Activated CD4-positive, alpha-beta T cell treated with anti-CD3 and anti-CD28 coated beads, Interleukin-2, amount 10 ng/mL, durations not matched to agents 24 days and 14 days (primary cell): Measurements from ENCODE around the gene FAM13C. TPM values are rescaled to one million over a fixed set of nuclear protein-coding genes. Genes with fewer than 3 reads are reported as not detected.

Experiments
- DNase-seq: peaks from one replicate; pipeline ENCODE4 v3.0.0; 2022
- H3K27ac Mint-ChIP-seq: one replicate; pipeline ENCODE4 v1.8.0; 2022; ENCODE audit warnings: mild to moderate bottlenecking, mixed read lengths
- H3K27me3 Mint-ChIP-seq: one replicate; pipeline ENCODE4 v1.8.0; 2022; ENCODE audit warnings: mixed read lengths
- H3K36me3 Mint-ChIP-seq: one replicate; pipeline ENCODE4 v1.8.0; 2022; ENCODE audit warnings: low read depth, mild to moderate bottlenecking, mixed read lengths
- H3K4me1 Mint-ChIP-seq: one replicate; pipeline ENCODE4 v1.8.0; 2021; ENCODE audit warnings: mixed read lengths
- H3K4me3 Mint-ChIP-seq: one replicate; pipeline ENCODE4 v1.8.0; 2022; ENCODE audit warnings: mild to moderate bottlenecking, moderate library complexity, mixed read lengths
- H3K9me3 Mint-ChIP-seq: one replicate; pipeline ENCODE4 v1.8.0; 2021; ENCODE audit warnings: mixed read lengths
- intact Hi-C: fragments of 100-400 bp; cut with micrococcal nuclease; formaldehyde crosslinking; loops from one replicate; pipeline ENCODE4 v1.15.1; 2023
- total RNA-seq: library from RNA; stranded (reverse); gene quantifications from 2 replicates; pipeline ENCODE4 v1.2.3, GENCODE V29; 2022

Gene FAM13C
- total RNA-seq, 1 donor from 2014 or later: not detected

DNA sequence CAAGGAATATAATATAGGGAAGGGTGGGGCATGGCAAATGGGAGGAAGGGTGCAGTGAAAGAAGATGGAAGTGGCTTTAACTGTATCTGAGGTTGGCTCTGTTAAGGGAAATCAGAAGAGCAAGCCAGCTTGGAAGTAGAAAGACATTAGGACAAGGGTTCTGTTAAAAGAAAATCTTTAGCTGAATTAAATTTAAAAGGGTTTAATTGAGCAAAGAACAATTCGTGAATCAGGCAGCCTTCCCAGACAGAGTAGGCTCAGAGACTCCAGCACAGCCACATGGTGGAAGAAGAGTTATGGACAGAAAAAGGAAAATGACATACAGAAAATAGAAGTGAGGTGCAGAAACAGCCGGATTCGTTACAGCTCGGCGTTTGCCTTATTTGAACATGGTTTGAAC is 42.0 kb downstream of the FAM13C start:
- H3K9me3 Mint-ChIP-seq: no peaks in the 10 kb centered on the region
- H3K27ac Mint-ChIP-seq: no peak overlapping the region
- intact Hi-C loops: no loop called here
- H3K4me3 Mint-ChIP-seq: no peak overlapping the region
- DNase-seq: no peak
- no peaks in the 10 kb centered on the region for H3K4me1 Mint-ChIP-seq
- H3K27me3 Mint-ChIP-seq: no peaks in the 10 kb centered on the region
- H3K36me3 Mint-ChIP-seq: no peaks in the 10 kb centered on the region

DNA sequence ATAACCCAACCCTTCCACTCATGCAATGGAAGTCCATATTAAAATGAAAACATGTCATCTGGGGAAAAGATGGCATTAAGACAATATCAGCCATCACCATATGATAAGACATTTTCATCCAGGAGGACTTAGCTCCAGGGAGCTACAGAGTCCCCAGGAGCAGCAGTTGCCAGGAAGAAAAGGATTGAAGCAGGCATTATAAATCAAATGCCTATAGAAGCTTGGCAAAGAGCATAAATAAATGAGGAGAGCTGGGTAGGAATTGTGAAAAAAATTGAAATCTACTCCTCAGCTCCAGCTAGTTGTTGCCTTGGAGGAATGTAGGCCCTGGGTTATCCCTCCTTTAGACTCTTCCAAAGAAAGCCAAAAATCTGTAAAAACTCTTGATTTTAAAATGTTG is 42.5 kb downstream of the FAM13C start:
- Mint-ChIP-seq H3K27ac (no peak overlapping the region), H3K9me3 (no peaks in the 10 kb centered on the region), H3K27me3 (no peaks in the 10 kb centered on the region), H3K4me1 (no peaks in the 10 kb centered on the region), H3K4me3 (no peak overlapping the region), H3K36me3 (no peaks in the 10 kb centered on the region)
- DNase-seq: no peak
- intact Hi-C loops: no loop called here

DNA sequence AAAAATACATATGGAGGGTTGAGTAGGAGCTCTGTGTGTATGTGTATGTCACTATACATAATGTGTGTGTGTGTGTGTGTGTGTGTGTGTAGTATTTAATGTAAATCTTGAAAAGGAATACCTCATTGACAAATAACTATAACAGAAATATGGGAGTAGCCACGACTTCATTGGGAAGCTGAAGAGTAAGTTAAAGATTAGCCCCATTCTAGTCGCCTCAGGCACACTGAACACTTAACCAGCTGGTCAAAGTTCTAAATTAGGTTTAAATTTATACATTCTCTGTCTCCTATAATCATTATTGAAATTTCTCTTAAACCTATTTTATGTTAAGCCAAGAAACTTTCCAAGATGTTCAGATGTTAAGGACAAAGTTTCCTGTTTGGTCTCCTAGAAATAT is 45.3 kb downstream of the FAM13C start:
- Mint-ChIP-seq H3K27me3 (no peaks in the 10 kb centered on the region), H3K4me1 (no peaks in the 10 kb centered on the region), H3K4me3 (no peak overlapping the region), H3K36me3 (no peaks in the 10 kb centered on the region), H3K27ac (no peak overlapping the region), H3K9me3 (no peaks in the 10 kb centered on the region)
- intact Hi-C loops: no loop called here
- no peak for DNase-seq

DNA sequence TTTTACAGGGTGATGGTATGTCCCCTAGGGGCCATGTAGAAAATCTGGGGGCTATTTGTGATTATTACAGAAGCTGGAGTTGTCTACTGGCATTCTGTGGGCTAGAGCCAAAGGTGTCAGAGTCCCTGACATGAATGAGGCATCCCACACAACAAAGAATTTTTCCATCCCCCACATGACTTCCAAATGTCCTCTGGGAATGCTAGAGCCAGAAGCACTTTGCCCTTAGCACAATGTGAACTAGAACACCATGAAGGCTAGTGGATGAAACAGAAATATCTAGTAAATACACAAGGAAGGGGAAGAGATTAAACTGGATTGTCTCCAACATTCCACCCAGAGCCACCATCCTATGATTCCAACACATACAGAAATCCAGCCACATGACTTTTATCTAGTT is 46.9 kb downstream of the FAM13C start:
- intact Hi-C loops: no loop called here
- DNase-seq: no peak

DNA sequence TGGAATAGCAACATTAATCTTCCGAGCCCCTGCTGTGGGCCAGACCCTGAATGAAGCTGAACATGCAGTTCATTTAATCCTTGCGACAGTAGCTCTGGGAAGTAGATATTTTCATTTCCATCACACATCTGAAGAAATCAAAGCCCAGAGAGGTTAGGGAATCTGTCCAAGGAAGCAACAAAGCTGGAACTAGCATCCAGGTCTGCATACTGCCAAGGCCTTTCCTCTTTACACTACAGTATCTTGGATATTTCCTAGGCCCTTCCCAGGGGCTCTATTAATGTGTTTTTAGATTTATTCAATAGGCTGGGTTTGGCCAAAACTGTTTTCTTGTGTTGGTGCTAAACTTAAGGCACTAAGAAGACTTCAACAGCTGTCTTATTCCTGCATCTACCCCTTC is 48.1 kb downstream of the FAM13C start:
- intact Hi-C loops: no loop called here
- H3K27me3 Mint-ChIP-seq: no peaks in the 10 kb centered on the region
- no peaks in the 10 kb centered on the region for H3K36me3 Mint-ChIP-seq
- H3K27ac Mint-ChIP-seq: no peak overlapping the region
- DNase-seq: no peak
- no peaks in the 10 kb centered on the region for H3K9me3 Mint-ChIP-seq
- H3K4me1 Mint-ChIP-seq: no peaks in the 10 kb centered on the region
- no peak overlapping the region for H3K4me3 Mint-ChIP-seq

More for the DNA sequence above, 46.9 kb downstream of the FAM13C start:
- Mint-ChIP-seq H3K27me3 (no peaks in the 10 kb centered on the region), H3K4me3 (no peak overlapping the region), H3K9me3 (no peaks in the 10 kb centered on the region), H3K36me3 (no peaks in the 10 kb centered on the region), H3K27ac (no peak overlapping the region), H3K4me1 (no peaks in the 10 kb centered on the region)

DNA sequence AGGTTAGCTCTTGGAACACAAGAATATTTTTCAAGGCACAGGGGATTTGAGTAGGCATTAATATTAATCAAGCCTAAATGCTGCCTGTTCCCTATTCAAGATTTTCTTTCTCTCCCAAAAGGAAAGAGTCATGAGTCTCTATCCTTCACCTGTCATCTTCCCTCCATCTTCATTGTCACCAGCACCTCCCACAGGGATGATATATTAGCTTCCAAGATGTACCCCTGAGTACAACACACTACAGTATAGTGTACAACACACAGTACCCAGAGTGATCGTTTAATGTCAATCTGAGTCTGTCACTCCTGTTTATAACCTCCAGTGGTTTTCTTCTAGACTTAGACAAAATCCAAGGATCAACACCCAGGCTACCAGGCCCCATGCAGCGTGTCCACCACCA is 50.1 kb downstream of the FAM13C start:
- no peaks in the 10 kb centered on the region for H3K27me3 Mint-ChIP-seq
- no peak overlapping the region for H3K4me3 Mint-ChIP-seq
- no peak for DNase-seq
- H3K27ac Mint-ChIP-seq: no peak overlapping the region
- no peaks in the 10 kb centered on the region for H3K36me3 Mint-ChIP-seq
- intact Hi-C loops: no loop called here
- no peaks in the 10 kb centered on the region for H3K9me3 Mint-ChIP-seq
- H3K4me1 Mint-ChIP-seq: no peaks in the 10 kb centered on the region

DNA sequence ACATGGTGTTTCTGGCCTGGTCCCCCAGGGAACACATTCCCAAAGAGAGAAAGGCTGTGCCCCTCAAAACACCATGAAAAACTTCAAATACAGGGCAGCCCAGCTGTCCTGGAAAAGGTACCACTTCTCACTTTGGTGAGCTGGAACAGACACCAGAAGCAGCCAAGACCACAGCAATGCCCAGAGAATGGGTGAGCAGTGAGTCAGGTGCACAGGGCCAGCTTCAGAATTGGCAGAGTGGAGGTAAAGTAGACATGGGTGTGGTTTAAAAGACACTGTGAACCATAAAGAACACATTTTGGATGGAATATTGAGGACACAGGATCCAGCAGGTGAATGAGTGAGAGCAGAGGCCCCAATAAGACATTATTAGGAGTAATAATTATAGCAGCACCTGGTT is 51.3 kb downstream of the FAM13C start:
- H3K27ac Mint-ChIP-seq: no peak overlapping the region
- no peak overlapping the region for H3K4me3 Mint-ChIP-seq
- no peaks in the 10 kb centered on the region for H3K9me3 Mint-ChIP-seq
- no peaks in the 10 kb centered on the region for H3K36me3 Mint-ChIP-seq
- no peaks in the 10 kb centered on the region for H3K27me3 Mint-ChIP-seq
- DNase-seq: no peak
- intact Hi-C loops: no loop called here
- no peaks in the 10 kb centered on the region for H3K4me1 Mint-ChIP-seq

DNA sequence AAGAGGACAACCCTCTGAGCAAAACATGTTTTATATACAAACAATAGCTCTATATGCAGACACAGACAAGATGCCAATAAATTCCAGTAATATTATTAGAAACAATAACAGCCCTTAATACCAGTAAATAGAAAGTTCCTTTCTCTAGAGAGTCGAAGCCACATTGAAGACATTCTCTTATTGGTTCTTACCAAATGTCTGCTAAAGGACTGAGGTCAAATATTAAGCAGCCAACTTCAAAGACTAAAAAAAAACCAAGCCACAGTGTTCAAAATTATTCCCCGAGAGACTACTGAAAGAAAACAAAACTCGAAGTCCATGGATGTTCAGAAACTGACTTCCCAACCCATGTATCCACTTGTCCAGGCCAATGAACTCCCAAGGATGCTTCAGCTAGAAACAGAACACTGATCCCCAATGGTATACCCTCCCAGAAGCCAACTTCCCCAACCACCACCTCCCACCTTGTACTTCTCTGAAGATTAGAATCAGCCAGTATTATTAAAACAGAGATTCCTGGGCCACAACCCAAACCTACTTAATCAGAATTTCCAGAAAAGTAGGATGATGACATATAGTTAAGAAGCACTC is 51.9 kb downstream of the FAM13C start:
- Mint-ChIP-seq H3K4me3 (no peak overlapping the region), H3K27me3 (no peaks in the 10 kb centered on the region), H3K27ac (no peak overlapping the region), H3K4me1 (no peaks in the 10 kb centered on the region), H3K9me3 (no peaks in the 10 kb centered on the region), H3K36me3 (no peaks in the 10 kb centered on the region)
- intact Hi-C loops: no loop called here
- no peak for DNase-seq

DNA sequence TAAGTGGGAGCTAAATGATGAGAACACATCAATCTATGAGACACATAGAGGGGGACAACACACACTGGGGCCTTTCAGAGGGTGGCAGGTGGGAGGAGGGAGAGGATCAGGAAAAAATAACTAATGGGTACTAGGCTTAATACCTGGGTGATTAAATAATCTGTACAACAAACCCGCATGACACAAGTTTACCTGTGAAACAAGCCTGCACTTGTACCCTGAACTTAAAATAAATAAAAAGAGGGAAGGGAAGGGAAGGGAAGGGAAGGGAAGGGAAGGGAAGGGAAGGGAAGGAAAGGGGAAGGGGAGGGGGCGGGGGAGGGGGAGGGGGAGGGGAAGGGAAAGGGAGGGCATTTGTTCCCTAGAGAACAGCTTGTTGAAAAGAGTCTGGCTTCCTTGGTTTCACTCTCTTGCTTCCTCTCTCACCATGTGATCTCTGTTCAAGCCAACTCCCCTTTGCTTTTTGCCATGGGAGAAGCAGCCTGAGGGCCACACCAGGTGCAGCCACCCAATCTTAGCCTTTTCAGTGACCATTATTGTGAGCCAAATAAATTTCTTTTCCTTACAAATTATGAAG is 57.7 kb downstream of the FAM13C start:
- intact Hi-C loops: no loop called here
- H3K4me1 Mint-ChIP-seq: no peaks in the 10 kb centered on the region
- no peaks in the 10 kb centered on the region for H3K36me3 Mint-ChIP-seq
- no peaks in the 10 kb centered on the region for H3K9me3 Mint-ChIP-seq
- H3K27me3 Mint-ChIP-seq: no peaks in the 10 kb centered on the region
- H3K27ac Mint-ChIP-seq: no peak overlapping the region
- DNase-seq: no peak
- no peak overlapping the region for H3K4me3 Mint-ChIP-seq

DNA sequence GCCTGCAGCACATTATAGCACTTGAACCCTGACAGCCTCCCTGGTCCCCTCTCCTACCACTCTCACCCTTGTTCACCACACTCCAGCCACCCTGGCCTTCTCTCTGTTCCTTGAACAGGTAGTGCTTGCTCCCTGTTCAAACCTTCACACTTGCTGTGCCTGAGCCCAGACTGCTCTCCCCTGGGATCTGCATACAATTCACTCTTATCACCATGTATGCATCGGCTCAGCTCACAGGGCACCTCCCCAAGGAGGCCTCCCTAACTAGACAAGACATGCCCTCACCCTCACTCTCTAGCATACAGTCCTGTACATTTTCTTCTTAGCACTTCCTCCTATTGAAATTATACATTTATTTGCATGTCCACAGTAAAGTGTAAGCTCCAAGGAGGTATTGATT is 59.3 kb downstream of the FAM13C start:
- Mint-ChIP-seq H3K9me3 (no peaks in the 10 kb centered on the region), H3K27ac (no peak overlapping the region)

DNA sequence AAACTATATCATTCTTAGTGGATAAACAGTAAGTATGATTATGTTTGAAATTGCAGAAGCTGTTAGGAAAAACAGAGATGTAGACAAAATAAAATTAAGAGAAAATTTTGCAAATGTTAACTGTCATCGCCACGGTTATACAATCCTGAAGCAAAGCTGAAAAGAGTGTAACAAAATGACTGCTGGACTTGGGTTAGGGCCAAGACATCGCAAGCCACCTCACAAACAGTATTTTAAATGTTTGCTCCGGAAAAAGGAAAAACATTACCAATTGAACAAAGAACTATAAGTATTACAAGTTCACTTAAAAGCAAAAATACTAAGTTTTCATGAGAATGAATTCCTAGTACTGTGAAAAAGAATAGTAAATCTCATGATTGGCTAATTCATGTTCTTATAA is 60.0 kb downstream of the FAM13C start:
- no peak overlapping the region for H3K27ac Mint-ChIP-seq
- intact Hi-C loops: no loop called here
- H3K9me3 Mint-ChIP-seq: no peaks in the 10 kb centered on the region
- H3K36me3 Mint-ChIP-seq: no peaks in the 10 kb centered on the region
- no peak for DNase-seq
- H3K27me3 Mint-ChIP-seq: no peaks in the 10 kb centered on the region
- no peak overlapping the region for H3K4me3 Mint-ChIP-seq
- no peaks in the 10 kb centered on the region for H3K4me1 Mint-ChIP-seq

More for the DNA sequence above, 59.3 kb downstream of the FAM13C start:
- intact Hi-C loops: no loop called here
- no peaks in the 10 kb centered on the region for H3K27me3 Mint-ChIP-seq
- H3K4me1 Mint-ChIP-seq: no peaks in the 10 kb centered on the region
- H3K36me3 Mint-ChIP-seq: no peaks in the 10 kb centered on the region
- H3K4me3 Mint-ChIP-seq: no peak overlapping the region
- DNase-seq: no peak

DNA sequence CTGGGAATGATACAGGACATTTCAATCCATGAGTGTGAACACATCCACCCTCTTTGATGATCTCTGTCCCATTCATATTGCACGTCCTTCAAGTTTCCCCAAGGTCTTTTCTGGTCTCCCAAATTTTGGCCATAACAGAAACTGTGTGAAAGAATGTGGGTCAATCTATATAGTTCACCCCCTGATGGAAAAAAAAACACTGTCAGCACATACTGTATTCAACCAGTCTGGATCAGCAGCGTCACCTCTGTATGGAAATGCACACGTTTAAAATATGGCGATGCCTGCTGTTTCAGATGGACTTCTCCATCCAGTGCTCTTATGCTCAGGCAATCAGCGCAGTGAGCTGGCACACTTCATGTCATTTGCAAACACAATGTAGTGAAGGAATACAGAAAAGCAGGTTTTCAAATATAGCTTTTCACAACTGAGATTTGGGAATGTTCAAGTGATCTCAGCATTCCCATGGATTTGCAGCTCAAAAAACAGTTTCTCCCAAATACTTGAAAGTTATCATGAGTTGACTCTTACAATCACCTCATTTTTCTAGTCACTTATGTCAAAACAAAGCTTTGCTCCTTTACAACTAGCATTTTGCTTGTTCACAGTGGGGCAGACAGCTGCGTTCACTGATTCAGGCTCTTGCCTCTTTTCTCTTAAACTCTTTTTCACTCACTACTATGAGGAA is 61.1 kb downstream of the FAM13C start:
- Mint-ChIP-seq H3K27me3 (no peaks in the 10 kb centered on the region), H3K4me3 (no peak overlapping the region), H3K36me3 (no peaks in the 10 kb centered on the region), H3K4me1 (no peaks in the 10 kb centered on the region), H3K9me3 (no peaks in the 10 kb centered on the region), H3K27ac (no peak overlapping the region)
- intact Hi-C loops: no loop called here
- DNase-seq: no peak

DNA sequence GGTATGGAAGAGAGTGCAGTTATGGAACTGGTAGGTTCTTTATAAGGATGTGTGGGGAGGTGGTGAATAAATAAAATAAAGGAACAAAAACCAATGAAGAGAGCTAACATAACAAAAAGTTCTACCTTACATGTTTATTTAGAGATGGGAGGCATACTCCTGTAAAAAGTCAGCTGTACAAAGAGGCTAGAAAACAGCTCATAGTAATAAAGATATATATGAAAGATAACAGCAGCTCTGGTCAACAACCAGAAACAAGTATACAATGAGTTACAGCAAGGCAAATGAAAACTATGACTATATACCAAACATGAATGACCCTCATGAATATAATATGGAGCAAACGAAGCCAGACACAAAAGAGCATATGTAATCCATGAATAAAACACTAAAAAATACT is 62.0 kb downstream of the FAM13C start:
- Mint-ChIP-seq H3K9me3 (no peaks in the 10 kb centered on the region), H3K4me1 (no peaks in the 10 kb centered on the region), H3K27me3 (no peaks in the 10 kb centered on the region), H3K4me3 (no peak overlapping the region), H3K36me3 (no peaks in the 10 kb centered on the region), H3K27ac (no peak overlapping the region)
- intact Hi-C loops: no loop called here
- DNase-seq: no peak

DNA sequence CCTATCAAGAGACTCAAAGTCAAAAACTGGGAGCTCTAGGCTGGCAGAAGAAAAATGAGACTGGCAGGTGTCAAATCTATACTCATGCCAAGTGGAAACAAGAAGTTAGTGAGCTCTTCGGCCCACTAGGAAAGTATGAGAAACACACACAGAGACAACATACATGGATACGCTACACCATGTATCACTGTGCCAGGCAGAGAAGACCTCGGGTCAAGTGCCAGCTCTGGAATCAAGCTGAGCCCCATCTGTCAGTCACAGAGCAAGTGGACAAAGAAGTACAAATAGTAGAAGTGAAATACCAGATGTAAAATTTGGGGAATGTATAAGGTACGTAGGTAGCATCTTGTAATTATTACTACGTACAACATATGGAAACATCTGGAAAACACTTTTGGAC is 62.4 kb downstream of the FAM13C start:
- H3K4me1 Mint-ChIP-seq: no peaks in the 10 kb centered on the region
- intact Hi-C loops: no loop called here
- H3K27ac Mint-ChIP-seq: no peak overlapping the region
- DNase-seq: no peak
- H3K4me3 Mint-ChIP-seq: no peak overlapping the region
- no peaks in the 10 kb centered on the region for H3K36me3 Mint-ChIP-seq
- no peaks in the 10 kb centered on the region for H3K9me3 Mint-ChIP-seq
- H3K27me3 Mint-ChIP-seq: no peaks in the 10 kb centered on the region

DNA sequence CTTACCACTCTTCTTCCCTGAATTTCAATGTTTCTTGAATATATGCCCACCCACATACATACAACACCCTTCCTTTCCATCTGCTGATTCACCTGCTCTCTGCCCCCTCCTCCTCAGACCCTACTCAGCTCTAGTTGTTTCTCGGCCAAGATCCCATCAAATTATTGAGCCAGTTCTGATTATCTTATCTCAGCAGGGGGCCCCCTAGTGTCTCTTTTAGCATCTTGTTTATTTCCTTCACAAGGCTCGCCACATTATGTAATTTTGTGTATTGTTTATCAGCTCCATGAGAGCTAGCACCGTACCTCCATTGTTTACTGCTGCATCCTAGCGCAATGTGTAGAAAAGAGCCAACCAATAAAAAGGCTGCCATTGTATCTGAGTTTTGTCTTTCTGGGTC is 71.9 kb downstream of the FAM13C start:
- H3K36me3 Mint-ChIP-seq: no peaks in the 10 kb centered on the region
- H3K4me3 Mint-ChIP-seq: no peak overlapping the region
- DNase-seq: no peak
- no peaks in the 10 kb centered on the region for H3K4me1 Mint-ChIP-seq
- no peak overlapping the region for H3K27ac Mint-ChIP-seq
- H3K9me3 Mint-ChIP-seq: no peaks in the 10 kb centered on the region
- intact Hi-C loops: no loop called here
- no peaks in the 10 kb centered on the region for H3K27me3 Mint-ChIP-seq
